H9 (cell line): Measurements from ENCODE around the gene CFAP77. TPM values are rescaled to one million over a fixed set of nuclear protein-coding genes. Genes with fewer than 3 reads are reported as not detected.

Source experiments
- DNase-seq: peaks from one replicate; pipeline ENCODE4 v3.0.0-alpha.2; 2017
- H2AFZ ChIP-seq: one replicate; pipeline ENCODE4 v1.6.1; 2013; ENCODE audit warnings: mild to moderate bottlenecking, low read length, control low read depth, moderate library complexity
- H2AK5ac ChIP-seq: 2 replicates; pipeline ENCODE4 v1.6.1; 2013; ENCODE audit warnings: low read length, control low read depth, mixed read lengths; ENCODE audit not compliant: insufficient read length
- H2BK120ac ChIP-seq: one replicate; pipeline ENCODE4 v1.6.1; 2013; ENCODE audit warnings: low read depth, mild to moderate bottlenecking, low read length, control low read depth, inconsistent platforms; ENCODE audit not compliant: poor library complexity, severe bottlenecking
- H2BK12ac ChIP-seq: 2 replicates; pipeline ENCODE4 v1.6.1; 2013; ENCODE audit warnings: low read length, control low read depth, mixed read lengths, low read depth; ENCODE audit not compliant: insufficient read length
- H2BK15ac ChIP-seq: 2 replicates; pipeline ENCODE4 v1.6.1; 2013; ENCODE audit warnings: low read depth, low read length, control low read depth
- H2BK20ac ChIP-seq: one replicate; pipeline ENCODE4 v1.6.1; 2013; ENCODE audit warnings: low read depth, mild to moderate bottlenecking, low read length, control low read depth, inconsistent platforms; ENCODE audit not compliant: poor library complexity, severe bottlenecking
- H2BK5ac ChIP-seq: 2 replicates; pipeline ENCODE4 v1.6.1; 2013; ENCODE audit warnings: low read length, control low read depth, mixed read lengths; ENCODE audit not compliant: insufficient read length
- H3K14ac ChIP-seq: 2 replicates; pipeline ENCODE4 v1.6.1; 2013; ENCODE audit warnings: low read length, control low read depth; ENCODE audit not compliant: insufficient read depth
- H3K18ac ChIP-seq: 2 replicates; pipeline ENCODE4 v1.6.1; 2013; ENCODE audit warnings: low read depth, mild to moderate bottlenecking, mixed read lengths, low read length, control low read depth; ENCODE audit not compliant: insufficient read length
- H3K23ac ChIP-seq: 2 replicates; pipeline ENCODE4 v1.6.1; 2013; ENCODE audit warnings: low read length, control low read depth, mixed read lengths, low read depth; ENCODE audit not compliant: insufficient read length
- H3K23me2 ChIP-seq: 2 replicates; pipeline ENCODE4 v1.6.1; 2013; ENCODE audit warnings: low read depth, mild to moderate bottlenecking, mixed read lengths, low read length, control low read depth; ENCODE audit not compliant: insufficient read length, poor library complexity, severe bottlenecking
- H3K27ac ChIP-seq: 2 replicates; pipeline ENCODE4 v1.5.1; 2013; ENCODE audit warnings: low read length, control low read depth, mixed read lengths, low read depth; ENCODE audit not compliant: insufficient read length
- H3K27me3 ChIP-seq: 2 replicates; pipeline ENCODE4 v1.6.1; 2013; ENCODE audit warnings: low read length, control low read depth, inconsistent platforms; ENCODE audit not compliant: insufficient read depth
- H3K4ac ChIP-seq: 2 replicates; pipeline ENCODE4 v1.6.1; 2013; ENCODE audit warnings: low read depth, mild to moderate bottlenecking, control low read depth, inconsistent platforms, low read length, moderate library complexity
- H3K4me1 ChIP-seq: 2 replicates; pipeline ENCODE4 v1.6.1; 2013; ENCODE audit warnings: low read length, control low read depth, inconsistent platforms; ENCODE audit not compliant: insufficient read depth
- H3K4me2 ChIP-seq: 2 replicates; pipeline ENCODE4 v1.6.1; 2013; ENCODE audit warnings: low read length, control low read depth, mixed read lengths; ENCODE audit not compliant: insufficient read length, insufficient read depth
- H3K56ac ChIP-seq: 2 replicates; pipeline ENCODE4 v1.6.1; 2013; ENCODE audit warnings: low read depth, mild to moderate bottlenecking, mixed read lengths, low read length, control low read depth; ENCODE audit not compliant: insufficient read length
- H3K79me1 ChIP-seq: 2 replicates; pipeline ENCODE4 v1.6.1; 2013; ENCODE audit warnings: low read depth, mild to moderate bottlenecking, moderate library complexity, low read length, control low read depth, inconsistent platforms; ENCODE audit not compliant: insufficient read depth, poor library complexity, severe bottlenecking
- H3K79me2 ChIP-seq: 2 replicates; pipeline ENCODE4 v1.6.1; 2013; ENCODE audit warnings: low read length, control low read depth, inconsistent platforms; ENCODE audit not compliant: insufficient read depth
- H3K9ac ChIP-seq: 2 replicates; pipeline ENCODE4 v1.6.1; 2013; ENCODE audit warnings: low read length, control low read depth, mixed read lengths; ENCODE audit not compliant: insufficient read length; ENCODE audit errors: extremely low read depth
- H3K9me3 ChIP-seq: one replicate; pipeline ENCODE4 v1.6.1; 2013; ENCODE audit warnings: low read depth, low read length, inconsistent platforms; ENCODE audit not compliant: control insufficient read depth
- H3T11ph ChIP-seq: one replicate; pipeline ENCODE4 v1.6.1; 2013; ENCODE audit warnings: mild to moderate bottlenecking, low read length, control low read depth, inconsistent platforms
- H4K20me1 ChIP-seq: one replicate; pipeline ENCODE4 v1.6.1; 2013; ENCODE audit not compliant: control insufficient read depth, insufficient read length, insufficient read depth
- H4K5ac ChIP-seq: 2 replicates; pipeline ENCODE4 v1.6.1; 2013; ENCODE audit warnings: low read depth, mild to moderate bottlenecking, mixed read lengths, low read length, control low read depth; ENCODE audit not compliant: insufficient read length
- H4K8ac ChIP-seq: replicated peaks from 2 replicates; pipeline ENCODE4 v1.6.1; 2013; ENCODE audit warnings: low read length, control low read depth, mixed read lengths, low read depth; ENCODE audit not compliant: insufficient read length
- H4K91ac ChIP-seq: 2 replicates; pipeline ENCODE4 v1.6.1; 2013; ENCODE audit warnings: low read depth, mild to moderate bottlenecking, moderate library complexity, mixed read lengths, low read length, control low read depth; ENCODE audit not compliant: insufficient read length
- H3K27ac Mint-ChIP-seq, 3 experiments: 2 replicates in 2 of 3; 3 replicates in 1 of 3; pipeline ENCODE4 v1.8.0; 2020 to 2021; ENCODE audit warnings: mixed read lengths in 3 of 3, mild to moderate bottlenecking in 1 of 3, moderate library complexity in 1 of 3
- H3K27me3 Mint-ChIP-seq: 2 replicates; pipeline ENCODE4 v1.8.0; 2021; ENCODE audit warnings: low read depth, mild to moderate bottlenecking, moderate library complexity, mixed read lengths
- H3K36me3 Mint-ChIP-seq, 3 experiments: 2 replicates in 2 of 3; 3 replicates in 1 of 3; pipeline ENCODE4 v1.8.0; 2020 to 2021; ENCODE audit warnings: low read depth in 3 of 3, mixed read lengths in 3 of 3; ENCODE audit not compliant: insufficient read depth in 1 of 3
- H3K4me1 Mint-ChIP-seq, 2 experiments: 2 replicates each; pipeline ENCODE4 v1.8.0; 2020; ENCODE audit warnings: mixed read lengths in 2 of 2
- H3K4me3 Mint-ChIP-seq, 2 experiments: 2 replicates in 1 of 2; 3 replicates in 1 of 2; pipeline ENCODE4 v1.8.0; 2020 to 2021; ENCODE audit warnings: mild to moderate bottlenecking in 2 of 2, mixed read lengths in 2 of 2, moderate library complexity in 1 of 2
- H3K9me3 Mint-ChIP-seq, 2 experiments: 2 replicates in 1 of 2; 3 replicates in 1 of 2; pipeline ENCODE4 v1.8.0; 2020; ENCODE audit warnings: mild to moderate bottlenecking in 2 of 2, mixed read lengths in 2 of 2, moderate library complexity in 1 of 2
- CTCF ChIP-seq: fragments of 200-600 bp; sonication (generic); conservative IDR thresholded peaks from 3 replicates; pipeline ENCODE4 v1.8.0; 2021; ENCODE audit warnings: antibody characterized with exemption, mild to moderate bottlenecking
- WGBS: extraction: QIAGEN DNeasy Blood & Tissue Kit; methylation state at CpG from one replicate; pipeline ENCODE4 v1.1.7; 2013; ENCODE audit warnings: missing lambda C conversion rate, low lambda C conversion rate, mixed read lengths; ENCODE audit not compliant: insufficient read length; ENCODE audit errors: extremely low coverage; 5-methylcytosine and 5-hydroxymethylcytosine counted together
- total RNA-seq: library from RNA; stranded (reverse); gene quantifications from 2 replicates; pipeline ENCODE4 v1.2.1, GENCODE V29; 2021

The CFAP77 gene
- total RNA-seq, 1 experiment from 2014 or later, result 0.72 TPM

- peaks cover 4% of the 10 kb centered on the region; the same call in 1 of the 2 replicates for H3K4me1 ChIP-seq
- H4K5ac ChIP-seq, result no peak overlapping the region
- H3K27me3 ChIP-seq, result no peaks in the 10 kb centered on the region
- no peak overlapping the region for H3K27ac Mint-ChIP-seq
- H2AK5ac ChIP-seq, result no peak overlapping the region
- no peak overlapping the region for H2BK120ac ChIP-seq
- H3K9me3 ChIP-seq, result no peaks in the 10 kb centered on the region
- H3K23me2 ChIP-seq, result no peaks in the 10 kb centered on the region
- H4K91ac ChIP-seq, result no peak overlapping the region
- H3K27ac ChIP-seq, result no peak overlapping the region
- no peak overlapping the region for H3K14ac ChIP-seq
- no peak overlapping the region for H2AFZ ChIP-seq
- no peak overlapping the region for H3K9ac ChIP-seq
- H3K56ac ChIP-seq, result no peak overlapping the region
- peaks cover 7 to 9% (median 7%) of the 10 kb centered on the region in 3 experiments; a peak in 6 of 7 replicates for H3K36me3 Mint-ChIP-seq
- H3K4ac ChIP-seq, result no peak overlapping the region
- no peak overlapping the region for H2BK12ac ChIP-seq
- peaks cover 14 to 17% of the 10 kb centered on the region in 2 experiments for H3K4me1 Mint-ChIP-seq
- no peaks in the 10 kb centered on the region for H3K79me2 ChIP-seq
- H2BK5ac ChIP-seq, result no peak overlapping the region
- no peak overlapping the region for H2BK15ac ChIP-seq
- H3K9me3 Mint-ChIP-seq, result peaks cover 20 to 30% of the 10 kb centered on the region in 2 experiments
- no peaks in the 10 kb centered on the region for H4K20me1 ChIP-seq
- no peak overlapping the region for H3K18ac ChIP-seq
- no peak overlapping the region for H2BK20ac ChIP-seq
- H3K27me3 Mint-ChIP-seq, result peaks cover 7% of the 10 kb centered on the region
- H3K79me1 ChIP-seq, result no peaks in the 10 kb centered on the region
- TF ChIP-seq CTCF, result no peak
- WGBS, result no CpG with 5 or more reads among the region's 8 CpGs
- H3K4me2 ChIP-seq, result no peak overlapping the region
- H4K8ac ChIP-seq, result no peak overlapping the region
- H3T11ph ChIP-seq, result no peak overlapping the region
- H3K4me3 Mint-ChIP-seq, result no peak overlapping the region
- DNase-seq, result no peak
- H3K23ac ChIP-seq, result no peak overlapping the region
Measured at GRCh38 chr9:132538071-132538470, 128.1 kb downstream of the CFAP77 start.
